NAMALWA (cell line): ENCODE data around the gene LARP4B.

Experiments
- DNase-seq: peaks from one replicate; pipeline ENCODE4 v3.0.0-alpha.2; 2015; ENCODE audit warnings: low spot score

The LARP4B gene

GRCh38 chr10:924524-924859 is 7.0 kb downstream of the LARP4B start:
- DNase-seq: no peak

DNA sequence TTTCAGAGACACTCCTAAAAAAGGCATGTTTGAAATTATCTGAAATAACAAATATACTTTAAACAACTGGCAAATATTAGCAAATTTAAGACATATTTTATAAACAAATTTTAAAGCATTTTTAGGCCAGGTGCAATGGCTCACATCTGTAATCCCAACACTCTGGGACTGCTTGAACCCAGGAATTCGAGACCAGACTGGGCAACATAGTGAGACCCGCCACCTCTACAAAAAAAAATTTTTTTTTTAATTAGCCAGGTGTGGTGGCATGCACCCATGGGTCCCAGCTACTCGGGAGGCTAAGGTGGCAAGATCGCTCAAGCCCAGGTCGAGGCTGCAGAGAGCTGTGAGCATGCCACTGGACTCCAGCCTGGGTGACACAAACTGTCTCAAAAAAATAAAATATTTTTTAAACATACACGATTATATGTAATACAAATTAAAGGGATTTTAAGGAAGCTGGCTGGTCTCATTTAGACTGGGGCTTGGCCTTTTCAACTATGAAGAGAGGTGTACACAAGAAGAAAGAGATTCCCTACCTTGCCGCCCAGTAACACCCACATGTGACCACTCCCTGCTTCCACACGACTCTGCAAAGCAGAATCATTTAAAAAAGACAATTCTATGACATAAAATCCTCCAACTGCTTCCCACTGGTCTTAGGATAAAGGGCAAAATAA is 7.5 kb downstream of the LARP4B start:
- DNase-seq: no peak

- DNase-seq: no peak
Measured at GRCh38 chr10:921471-922414, 9.8 kb downstream of the LARP4B start.

- no peak for DNase-seq
Measured at GRCh38 chr10:920450-920849, 11.1 kb downstream of the LARP4B start.

DNA sequence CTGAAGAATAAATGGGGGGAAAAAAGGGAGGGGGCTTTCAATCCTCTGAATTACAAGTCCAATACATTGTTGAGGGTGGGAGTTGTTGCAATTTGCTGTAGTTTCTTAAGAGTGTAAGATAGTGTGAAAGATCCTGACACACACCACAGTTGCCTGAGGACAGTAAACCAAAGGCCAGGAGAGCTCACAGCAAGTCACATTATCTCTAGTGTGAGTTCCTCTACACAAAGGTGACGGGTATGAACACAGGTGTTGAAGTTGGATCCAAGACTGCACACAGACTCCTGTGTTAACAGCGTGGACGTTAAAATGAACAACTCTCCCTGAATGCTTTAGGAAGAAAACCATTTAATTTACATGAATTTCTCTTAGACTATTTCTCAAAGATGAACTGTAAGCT is 12.0 kb downstream of the LARP4B start:
- no peak for DNase-seq

GRCh38 chr10:917999-918398 is 13.5 kb downstream of the LARP4B start:
- DNase-seq: no peak

- no peak for DNase-seq
Measured at GRCh38 chr10:917416-917720, 14.1 kb downstream of the LARP4B start.

- no peak for DNase-seq
Measured at GRCh38 chr10:916716-917415, 14.6 kb downstream of the LARP4B start.

GRCh38 chr10:909831-910230 is 21.7 kb downstream of the LARP4B start:
- no peak for DNase-seq

DNA sequence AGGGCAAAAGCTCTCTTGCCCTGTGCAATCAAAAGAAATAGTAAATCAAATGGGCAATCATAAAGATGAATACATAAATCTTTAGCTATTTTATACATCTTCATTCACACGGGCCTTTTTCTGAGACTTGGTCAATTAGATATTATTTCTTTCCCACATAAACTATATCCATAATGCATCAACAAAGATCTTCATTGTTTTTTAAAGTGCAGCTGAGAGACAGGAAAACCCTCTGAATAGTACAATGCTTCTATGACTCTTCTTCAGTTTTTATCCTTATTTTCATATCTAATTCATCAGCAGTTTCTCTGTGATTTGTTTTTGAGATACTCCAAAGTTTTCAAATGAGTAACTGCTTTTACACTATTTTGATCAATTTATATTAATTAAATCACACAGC is 25.5 kb downstream of the LARP4B start:
- DNase-seq: no peak

GRCh38 chr10:905503-905902 is 26.0 kb downstream of the LARP4B start:
- DNase-seq: no peak

DNA sequence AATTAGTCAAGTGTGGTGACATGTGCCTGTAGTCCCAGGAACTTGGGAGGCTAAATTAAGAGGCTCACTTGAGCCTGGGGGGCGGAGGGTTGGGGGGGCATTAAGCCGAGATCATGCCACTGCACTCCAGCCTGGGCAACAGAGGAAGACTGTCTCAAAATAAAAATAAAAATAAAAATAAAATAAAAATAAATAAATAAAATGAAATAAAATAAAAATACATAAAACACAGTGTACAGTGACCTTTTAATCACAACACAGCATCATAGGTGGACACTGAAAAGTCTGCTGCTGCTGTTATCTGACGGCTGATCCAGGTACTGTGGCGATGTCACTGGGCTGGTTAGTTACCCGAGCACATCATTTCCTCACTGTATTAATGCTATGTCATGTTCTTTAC is 27.1 kb downstream of the LARP4B start:
- no peak for DNase-seq

GRCh38 chr10:898141-898540 is 33.4 kb downstream of the LARP4B start:
- no peak for DNase-seq

DNA sequence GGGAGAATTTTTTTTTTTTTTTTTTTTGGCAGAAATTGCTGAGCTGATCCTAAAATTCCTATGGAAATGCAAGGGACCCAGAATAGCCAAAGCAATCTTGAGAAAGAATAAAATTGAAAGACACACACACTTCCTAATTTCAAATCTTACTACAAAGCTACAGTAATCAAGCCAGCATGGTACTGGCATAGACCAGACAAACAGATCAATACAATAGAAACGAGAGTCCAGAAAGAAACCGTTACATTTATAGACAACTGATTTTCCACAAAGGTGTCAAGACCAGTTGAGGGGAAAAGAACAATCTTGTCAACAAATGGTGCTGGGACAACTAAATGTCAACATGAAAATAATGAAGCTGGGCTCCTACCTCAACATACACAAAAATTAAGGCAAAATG is 34.5 kb downstream of the LARP4B start:
- DNase-seq: no peak

DNA sequence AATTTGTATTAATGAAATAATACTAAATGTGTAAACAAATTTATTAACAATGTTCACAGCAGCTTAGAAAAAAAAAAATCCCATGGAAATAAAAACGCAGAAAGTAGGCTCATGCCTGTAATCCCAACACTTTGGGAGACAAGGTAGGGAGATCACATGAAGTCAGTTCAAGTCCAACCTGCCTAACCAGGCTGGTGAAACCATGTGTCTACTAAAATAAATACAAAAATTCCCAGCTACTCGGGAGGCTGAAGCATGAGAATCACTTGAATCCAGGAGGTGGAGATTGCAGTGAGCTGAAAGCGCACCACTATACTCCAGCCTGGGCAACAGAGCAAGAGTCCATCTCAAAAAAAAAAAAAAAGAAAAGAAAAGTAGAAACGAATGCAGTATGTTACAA is 36.2 kb downstream of the LARP4B start:
- no peak for DNase-seq

- DNase-seq: no peak
Measured at GRCh38 chr10:878895-879294, 52.6 kb downstream of the LARP4B start.

DNA sequence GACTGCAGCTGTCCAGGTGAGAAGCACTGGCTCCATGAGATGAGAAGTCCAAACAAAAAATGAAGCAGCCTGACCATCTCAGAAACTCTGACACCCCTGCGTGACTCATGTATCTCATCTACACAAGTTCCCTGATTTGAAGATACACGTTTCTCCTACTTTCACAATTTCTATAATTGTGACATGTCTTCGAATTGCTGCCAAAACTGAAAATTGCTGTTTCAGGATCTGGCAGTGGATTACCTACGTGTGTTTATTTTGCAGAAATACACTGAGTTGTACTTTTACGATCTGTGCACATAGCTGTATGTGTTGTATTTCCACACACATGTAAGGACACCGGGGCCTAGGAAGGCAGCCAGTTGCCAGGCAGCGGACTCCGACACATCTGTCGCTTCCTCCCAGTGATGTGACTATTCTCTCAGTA is 53.2 kb downstream of the LARP4B start:
- DNase-seq: no peak

GRCh38 chr10:876438-876837 is 55.1 kb downstream of the LARP4B start:
- no peak for DNase-seq

- no peak for DNase-seq
Measured at GRCh38 chr10:873020-873419, 58.5 kb downstream of the LARP4B start.

DNA sequence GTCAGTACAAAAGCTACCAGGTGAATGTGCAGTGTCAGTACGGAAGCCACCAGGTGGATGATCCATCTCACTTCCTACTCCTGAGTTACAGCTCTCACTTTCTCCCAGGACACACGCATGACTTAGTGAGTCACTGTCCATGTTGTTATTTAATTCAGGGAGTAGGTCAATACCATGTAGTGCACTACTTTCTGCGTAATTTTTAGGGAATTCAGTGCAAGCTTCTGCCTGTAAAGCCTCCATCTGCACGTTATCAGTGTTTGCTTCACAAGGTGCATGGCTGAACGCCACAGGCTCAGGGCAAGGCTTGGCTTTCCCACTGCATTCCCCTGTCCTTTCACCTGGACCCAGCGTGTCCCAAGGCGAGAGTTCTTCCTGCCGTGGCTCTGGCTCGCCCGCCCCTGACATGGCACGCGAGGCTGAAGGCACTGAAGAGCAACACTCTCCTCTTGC is 59.5 kb downstream of the LARP4B start:
- DNase-seq: no peak

DNA sequence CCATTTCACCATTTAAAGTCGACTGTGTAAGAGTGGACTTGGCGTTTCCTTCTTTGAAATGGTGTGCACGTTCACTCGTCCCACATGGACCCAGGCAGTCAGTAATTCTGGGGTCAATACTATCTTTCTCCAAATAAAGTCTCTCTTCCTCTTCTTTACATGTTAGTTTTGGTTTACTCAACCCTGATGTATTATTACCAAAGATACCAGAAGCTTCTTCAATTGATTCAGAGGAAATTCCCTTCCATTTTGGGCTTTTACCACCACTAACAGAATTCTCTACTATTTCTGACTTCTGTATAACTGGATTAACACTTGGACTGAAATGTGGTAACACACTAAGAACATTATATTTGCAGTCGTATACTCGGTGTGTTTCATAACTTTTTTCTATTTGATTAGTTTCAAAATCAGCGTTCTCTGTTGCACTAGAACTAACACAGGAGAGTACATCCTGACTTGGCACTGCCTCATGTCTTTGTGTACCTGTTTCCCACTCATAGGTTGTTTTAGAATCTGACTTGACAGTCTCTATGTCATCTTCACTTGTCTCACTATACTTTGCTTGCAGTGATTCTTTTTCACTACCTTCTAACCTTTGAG is 60.8 kb downstream of the LARP4B start:
- DNase-seq: no peak

GRCh38 chr10:869171-869570 is 62.3 kb downstream of the LARP4B start:
- no peak for DNase-seq

DNA sequence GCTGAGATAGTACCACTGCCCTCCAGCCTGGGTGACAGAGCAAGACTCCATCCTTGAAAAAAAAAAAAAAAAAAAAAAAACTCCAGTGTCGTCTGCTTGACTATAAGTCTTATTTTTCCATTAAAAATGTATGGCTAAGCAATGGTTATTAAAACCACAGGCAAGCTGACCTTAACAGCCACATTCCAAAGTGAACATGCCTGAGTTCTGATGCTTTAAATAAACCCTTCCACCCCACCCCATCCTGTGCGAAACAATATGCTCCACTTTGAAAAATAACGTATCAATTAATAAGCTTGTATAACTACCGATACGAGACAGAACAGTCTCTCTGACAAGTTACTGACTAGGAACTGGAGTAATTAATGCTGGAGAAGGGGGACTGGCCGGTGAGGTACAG is 63.7 kb downstream of the LARP4B start:
- no peak for DNase-seq
